D721Med (cell line): ENCODE measurements around the gene MDM2.
"Not testable (repeated sequence)": the region's sequence is repeated elsewhere in the genome, so short reads cannot be mapped to it uniquely, and the experiment has no call there.

Experiments
- DNase-seq: peaks from one replicate; pipeline ENCODE4 v3.0.0; 2011; ENCODE audit warnings: low spot score; ENCODE audit not compliant: insufficient read length
- FAIRE-seq: peaks from 2 replicates; lab custom pipeline; 2011; peaks lifted over from hg19 to GRCh38; lab: Jason Lieb, UNC
- TF ChIP-seq, protein P1 (sequence below): IDR thresholded peaks from 2 replicates; pipeline ENCODE4 v1.5.1; 2012; ENCODE audit warnings: mild to moderate bottlenecking, control low read depth; ENCODE audit not compliant: insufficient read depth; ENCODE audit errors: missing control alignments

Gene MDM2

DNA sequence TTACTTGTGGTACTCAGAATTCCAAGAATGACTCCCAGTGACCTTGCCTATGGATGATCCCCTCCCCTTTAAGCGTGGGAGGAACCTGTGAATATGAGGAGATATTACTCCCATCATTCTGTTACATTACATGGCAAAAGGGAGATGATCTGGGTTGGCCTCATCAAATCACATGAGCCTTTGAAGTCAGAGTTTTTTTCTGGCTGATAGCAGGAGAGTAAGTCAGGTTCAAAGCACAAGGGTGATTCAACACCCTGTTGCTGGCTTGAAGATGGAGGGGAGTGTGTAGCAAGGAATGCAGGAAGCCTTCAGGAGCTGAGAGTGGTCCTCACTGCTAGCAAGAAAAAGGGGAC lies 9.1 kb upstream of the MDM2 start:
- no peak for FAIRE-seq
- TF ChIP-seq, protein P1, sequence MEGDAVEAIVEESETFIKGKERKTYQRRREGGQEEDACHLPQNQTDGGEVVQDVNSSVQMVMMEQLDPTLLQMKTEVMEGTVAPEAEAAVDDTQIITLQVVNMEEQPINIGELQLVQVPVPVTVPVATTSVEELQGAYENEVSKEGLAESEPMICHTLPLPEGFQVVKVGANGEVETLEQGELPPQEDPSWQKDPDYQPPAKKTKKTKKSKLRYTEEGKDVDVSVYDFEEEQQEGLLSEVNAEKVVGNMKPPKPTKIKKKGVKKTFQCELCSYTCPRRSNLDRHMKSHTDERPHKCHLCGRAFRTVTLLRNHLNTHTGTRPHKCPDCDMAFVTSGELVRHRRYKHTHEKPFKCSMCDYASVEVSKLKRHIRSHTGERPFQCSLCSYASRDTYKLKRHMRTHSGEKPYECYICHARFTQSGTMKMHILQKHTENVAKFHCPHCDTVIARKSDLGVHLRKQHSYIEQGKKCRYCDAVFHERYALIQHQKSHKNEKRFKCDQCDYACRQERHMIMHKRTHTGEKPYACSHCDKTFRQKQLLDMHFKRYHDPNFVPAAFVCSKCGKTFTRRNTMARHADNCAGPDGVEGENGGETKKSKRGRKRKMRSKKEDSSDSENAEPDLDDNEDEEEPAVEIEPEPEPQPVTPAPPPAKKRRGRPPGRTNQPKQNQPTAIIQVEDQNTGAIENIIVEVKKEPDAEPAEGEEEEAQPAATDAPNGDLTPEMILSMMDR = no peak
- DNase-seq = no peak

DNA sequence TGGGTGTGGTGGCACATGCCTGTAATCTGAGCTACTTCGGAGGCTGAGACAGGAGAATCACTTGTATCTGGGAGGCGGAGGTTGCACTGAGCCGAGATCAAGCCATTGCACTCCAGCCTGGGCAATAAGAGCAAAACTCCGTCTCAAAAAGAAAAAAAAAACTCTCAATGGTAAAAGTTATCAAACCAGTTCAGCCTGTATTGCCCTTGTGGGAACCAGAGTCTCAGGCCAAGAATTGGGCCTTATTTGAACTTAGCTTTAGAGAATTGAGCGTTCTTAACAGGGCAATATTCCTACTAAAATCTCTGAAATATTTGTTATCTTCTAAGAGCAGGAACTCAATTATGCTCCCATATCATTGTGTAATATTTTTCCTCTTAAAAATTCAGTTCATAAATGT lies 7.7 kb upstream of the MDM2 start:
- TF ChIP-seq, protein P1 = no peak
- no peak for FAIRE-seq
- no peak for DNase-seq

DNA sequence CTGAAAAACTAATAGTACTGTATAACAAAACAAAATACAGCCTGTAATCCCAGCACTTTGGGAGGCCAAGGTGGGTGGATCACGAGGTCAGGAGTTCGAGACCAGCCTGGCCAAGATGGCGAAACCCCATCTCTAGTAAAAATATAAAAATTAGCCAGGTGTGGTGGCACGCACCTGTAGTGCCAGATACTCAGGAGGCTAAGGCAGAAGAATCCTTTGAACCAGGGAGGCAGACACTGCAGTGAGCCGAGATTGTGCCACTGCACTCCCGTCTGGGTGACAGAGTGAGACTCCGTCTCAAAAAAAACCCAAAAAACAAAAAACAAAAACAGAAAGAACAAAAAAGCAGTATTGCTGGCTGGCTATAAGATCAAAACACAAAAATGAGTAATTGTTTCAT lies 6.9 kb upstream of the MDM2 start:
- DNase-seq, FAIRE-seq: not testable (repeated sequence)

DNA sequence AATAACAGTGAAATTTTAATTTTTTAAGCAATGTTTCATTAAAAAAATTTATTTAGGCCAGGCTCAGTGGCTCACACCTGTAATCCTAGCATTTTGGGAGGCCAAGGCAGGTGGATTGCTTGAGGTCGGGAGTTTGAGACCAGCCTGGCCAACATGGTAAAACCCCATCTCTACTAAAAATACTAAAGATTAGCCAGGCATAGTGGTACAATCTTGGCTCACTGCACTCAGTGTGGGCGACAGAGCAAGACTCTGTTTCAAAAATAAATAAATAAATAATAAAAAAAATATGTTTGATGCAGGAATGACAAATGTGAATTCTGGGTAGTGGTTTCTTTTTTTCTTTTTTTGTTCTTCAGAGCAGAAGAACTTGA lies 5.6 kb upstream of the MDM2 start:
- FAIRE-seq, DNase-seq: not testable (repeated sequence)

DNA sequence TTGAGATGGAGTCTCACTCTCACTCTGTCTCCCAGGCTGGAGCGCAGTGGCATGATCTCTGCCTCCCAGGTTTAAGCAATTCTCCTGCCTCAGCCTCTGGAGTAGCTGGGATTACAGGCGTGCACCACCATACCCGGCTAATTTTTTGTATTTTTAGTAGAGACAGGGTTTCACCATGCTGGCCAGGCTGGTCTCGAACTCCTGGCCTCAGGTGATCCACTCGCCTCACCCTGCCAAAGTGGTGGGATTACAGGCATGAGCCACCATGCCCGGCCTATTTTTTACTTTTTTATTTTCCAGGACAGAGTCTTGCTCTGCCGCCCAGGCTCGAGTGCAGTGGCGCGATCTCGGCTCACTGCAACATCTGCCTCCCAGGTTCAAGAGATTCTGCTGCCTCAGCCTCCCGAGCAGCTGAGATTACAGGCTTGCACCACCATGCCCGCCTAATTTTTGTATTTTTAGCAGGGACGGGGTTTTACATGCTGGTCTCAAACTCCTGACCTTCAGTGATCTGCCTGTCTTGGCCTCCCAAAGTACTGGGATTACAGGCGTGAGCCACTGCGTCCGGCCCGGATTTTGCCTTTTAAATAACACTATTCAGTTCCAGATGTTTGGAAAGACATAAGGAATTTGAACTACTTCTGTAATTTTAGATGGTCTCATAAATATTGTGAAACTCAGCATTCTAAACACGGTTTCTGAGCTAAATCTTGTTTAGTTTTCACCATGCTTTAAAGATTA lies 4.9 kb upstream of the MDM2 start:
- DNase-seq, FAIRE-seq: not testable (repeated sequence)

DNA sequence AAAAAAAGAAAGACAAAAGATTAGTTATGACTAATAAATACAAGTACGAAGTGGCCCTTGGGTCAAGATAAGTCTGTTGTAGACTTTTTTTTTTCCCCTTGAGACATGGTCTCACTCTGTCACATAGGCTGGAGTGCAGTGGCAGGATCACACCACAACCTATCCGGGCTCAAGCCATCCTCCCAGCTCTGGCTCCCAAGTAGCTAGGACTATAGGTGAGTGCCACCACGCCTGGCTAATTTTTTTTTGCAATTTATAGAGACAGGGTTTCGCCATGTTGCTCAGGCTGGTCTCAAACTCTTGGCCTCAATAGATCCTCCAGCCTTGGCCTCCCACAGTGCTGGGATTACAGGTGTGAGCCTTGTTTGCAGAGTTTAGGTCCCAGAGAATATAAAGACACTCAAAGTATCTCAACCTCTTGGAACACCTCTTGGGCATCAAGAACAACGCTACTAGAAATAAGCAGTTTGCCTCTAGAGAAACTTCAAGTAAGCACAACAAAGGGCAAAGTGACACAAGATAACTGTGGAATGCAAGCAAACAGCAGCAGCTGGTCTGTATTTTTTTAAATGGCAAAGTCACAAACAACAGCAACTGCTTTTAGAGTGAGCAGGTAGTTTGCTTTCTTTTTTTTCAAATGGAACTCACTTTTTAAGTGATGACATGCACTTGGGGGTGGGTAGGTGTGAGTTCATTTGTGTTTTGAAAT lies 3.9 kb upstream of the MDM2 start:
- FAIRE-seq (no peak), DNase-seq (no peak)
- TF ChIP-seq, protein P1 = no peak

DNA sequence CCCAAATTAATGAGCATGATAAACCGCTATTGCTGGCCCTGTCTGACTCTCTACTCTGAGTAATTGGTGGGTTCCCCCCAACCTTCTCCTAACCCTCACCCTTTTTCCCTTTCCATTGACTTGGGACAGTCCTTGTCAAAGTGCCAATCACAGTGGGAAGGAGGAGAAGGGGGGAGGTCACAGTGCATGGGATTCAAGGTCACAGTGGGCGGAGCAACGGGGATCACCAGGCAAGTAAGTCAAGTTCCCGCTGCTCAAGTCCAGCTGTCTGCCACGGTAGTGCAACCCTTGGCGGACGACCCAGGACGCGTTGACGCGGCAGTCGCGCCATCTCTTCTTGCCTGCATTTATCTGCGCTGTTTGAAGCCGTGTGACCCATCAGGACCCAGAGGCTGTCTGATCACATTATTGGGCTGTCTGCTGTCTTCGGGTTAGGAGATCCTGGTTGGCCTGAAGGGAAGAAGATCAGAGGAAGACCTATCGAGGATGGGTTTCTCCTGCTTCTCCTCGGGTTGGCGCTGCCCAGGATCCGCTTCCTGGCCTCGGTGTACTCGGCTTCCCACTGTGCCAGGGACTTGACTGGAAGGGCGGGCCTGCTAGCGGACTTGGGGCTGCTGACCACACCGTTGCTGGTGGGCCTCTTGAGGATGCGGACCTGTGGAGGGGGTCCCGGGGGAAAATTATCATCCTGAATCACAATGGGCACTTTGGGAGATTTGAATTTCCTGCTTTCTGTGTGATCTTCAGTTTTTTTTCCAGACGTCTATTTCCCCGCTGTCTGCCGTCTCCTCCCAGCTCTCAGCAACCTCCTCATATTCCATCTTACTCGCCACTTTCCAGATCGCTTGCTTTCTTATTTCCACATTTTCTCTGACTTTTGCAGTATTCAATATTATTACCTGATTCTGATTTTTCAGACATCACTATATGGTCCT lies 3.1 kb upstream of the MDM2 start:
- FAIRE-seq (no peak), DNase-seq (no peak)
- TF ChIP-seq, protein P1 = no peak

DNA sequence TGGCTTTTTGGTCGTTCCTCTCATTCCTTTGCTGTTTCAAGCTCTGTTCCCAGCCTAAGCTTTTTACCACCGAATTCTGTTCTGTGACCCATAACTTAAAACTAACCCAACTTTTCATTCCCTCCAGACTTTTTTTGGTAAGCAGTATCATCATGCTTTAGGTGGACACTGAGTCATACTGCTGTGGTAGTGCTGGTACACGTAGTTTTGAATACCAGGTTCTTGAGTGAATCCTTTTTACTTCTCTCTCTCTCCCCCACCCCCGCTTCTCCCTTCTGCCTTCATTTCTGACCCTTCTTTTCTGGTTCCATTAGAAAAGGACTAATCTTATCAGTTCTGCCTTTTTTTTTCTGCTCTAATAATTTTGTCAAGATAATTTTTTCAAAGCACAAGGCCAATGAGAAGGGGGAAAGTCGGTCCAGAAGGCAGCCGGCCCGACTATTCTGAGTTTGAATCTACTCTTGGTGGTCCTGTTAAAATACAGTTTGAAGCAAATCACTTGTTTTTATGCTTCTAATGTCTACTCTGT lies 2.3 kb upstream of the MDM2 start:
- DNase-seq (no peak), FAIRE-seq (no peak)
- TF ChIP-seq, protein P1 = no peak
